Fibroblast of the aortic adventitia (primary cell): Measurements from ENCODE around the gene PDE11A. TPM values are rescaled to one million over a fixed set of nuclear protein-coding genes. Genes with fewer than 3 reads are reported as not detected.

ENCODE experiments used
- DNase-seq: peaks from one replicate; pipeline ENCODE4 v3.0.0-alpha.2; 2010; ENCODE audit warnings: low read depth
- H3K4me3 ChIP-seq: 2 replicates; pipeline ENCODE4 v1.5.1; 2011; ENCODE audit warnings: low read depth, mild to moderate bottlenecking, control low read depth, low read length, moderate library complexity
- CTCF ChIP-seq: IDR thresholded peaks from 2 replicates; pipeline ENCODE4 v1.5.1; 2011; ENCODE audit warnings: mild to moderate bottlenecking, low read length, control low read depth, inconsistent platforms; ENCODE audit not compliant: insufficient read depth
- total RNA-seq: library from RNA; depleted of rRNA; stranded (reverse); fragments of >200 nt; gene quantifications from 2 replicates; pipeline ENCODE4 v1.2.3, GENCODE V29; 2012; ENCODE audit warnings: low replicate concordance

The PDE11A gene
- total RNA-seq, 1 donor = not detected

DNA sequence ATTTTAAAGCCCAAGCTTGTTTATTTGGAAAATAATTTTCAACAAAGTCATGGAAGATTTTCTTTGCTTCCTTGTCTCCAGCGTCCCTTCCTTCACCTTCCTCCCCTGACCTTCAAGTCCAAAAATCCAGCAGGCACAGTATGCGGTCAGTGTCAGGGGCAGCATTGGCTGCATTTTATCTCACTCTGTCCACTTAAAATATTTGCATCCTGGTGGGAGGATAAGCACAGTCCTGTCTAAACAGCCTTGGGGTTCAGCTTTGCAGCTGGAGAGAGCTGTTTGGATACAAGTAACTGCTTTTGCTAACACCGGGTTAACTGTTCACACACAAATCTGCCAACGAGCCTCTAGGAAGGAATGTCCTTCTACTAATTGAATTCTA, 318.1 kb downstream of the PDE11A start:
- no peak overlapping the region for H3K4me3 ChIP-seq
- no peak for DNase-seq
- no peak for TF ChIP-seq CTCF

- DNase-seq = peak; percentile 64
- no peak overlapping the region for H3K4me3 ChIP-seq
- no peak for TF ChIP-seq CTCF
These were observed 318.7 kb downstream of the PDE11A start for GRCh38 chr2:177753682-177754491.

DNA sequence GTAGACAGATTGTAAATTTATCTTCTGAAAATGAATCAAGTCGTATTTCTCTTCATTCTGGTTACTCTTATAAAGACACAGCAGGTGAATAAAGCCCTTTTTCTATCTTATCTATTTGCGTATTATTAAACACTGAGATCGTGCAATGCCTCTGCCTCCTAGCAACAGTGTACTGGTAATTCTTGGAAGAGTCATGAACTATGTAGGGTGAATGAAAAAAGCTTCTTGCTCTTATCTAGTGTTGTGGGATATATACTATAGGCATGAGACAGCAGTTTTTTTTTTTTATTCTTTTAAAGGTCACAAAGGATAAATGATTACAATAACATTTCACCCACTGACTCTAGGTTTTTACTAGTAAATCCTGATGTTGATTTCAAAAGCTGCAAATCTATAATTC, 324.2 kb downstream of the PDE11A start:
- no peak for DNase-seq
- TF ChIP-seq CTCF = no peak
- H3K4me3 ChIP-seq = no peak overlapping the region

GRCh38 chr2:177747384-177747783, 325.2 kb downstream of the PDE11A start:
- TF ChIP-seq CTCF = no peak
- H3K4me3 ChIP-seq = no peak overlapping the region
- no peak for DNase-seq

DNA sequence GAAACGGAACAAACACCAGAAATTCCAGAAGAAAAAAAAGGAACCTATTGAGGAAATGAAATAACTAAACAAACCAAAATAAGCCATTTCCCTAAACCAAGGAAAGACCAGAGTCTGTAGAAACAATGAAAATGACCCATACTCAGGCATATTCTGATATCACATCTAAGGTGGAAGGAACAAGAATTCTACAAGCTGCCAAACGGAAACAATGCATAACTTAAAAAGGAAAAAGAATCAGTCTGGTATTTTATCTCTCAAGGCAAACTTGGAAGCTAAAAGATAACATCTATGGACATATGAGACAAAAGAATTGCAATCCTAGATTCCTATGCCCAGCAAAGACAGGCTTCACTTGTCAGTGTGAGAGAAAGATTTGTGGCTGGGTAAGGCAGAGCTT, 326.2 kb downstream of the PDE11A start:
- DNase-seq = no peak
- TF ChIP-seq CTCF = no peak
- no peak overlapping the region for H3K4me3 ChIP-seq

GRCh38 chr2:177745531-177745930, 327.0 kb downstream of the PDE11A start:
- no peak for DNase-seq
- no peak for TF ChIP-seq CTCF
- H3K4me3 ChIP-seq = no peak overlapping the region

DNA sequence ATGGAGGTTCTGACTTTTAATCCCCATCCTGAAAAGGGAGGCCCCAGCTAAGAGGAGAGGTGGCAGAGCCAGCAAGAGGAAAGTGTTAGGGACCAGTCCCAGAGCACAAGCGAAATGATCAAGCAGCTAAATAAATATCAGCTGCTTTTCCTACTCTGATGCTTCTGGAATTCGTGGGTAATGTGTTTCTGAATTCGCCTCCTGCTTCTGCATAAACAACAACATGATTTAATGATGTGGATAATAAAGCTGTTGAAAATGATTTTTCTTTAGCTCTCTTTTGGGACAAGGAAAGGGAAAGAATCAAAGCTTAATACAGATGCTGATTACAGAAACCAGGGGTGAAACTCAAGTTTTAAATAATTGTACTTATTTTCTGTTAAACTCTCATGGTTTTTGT, 329.7 kb downstream of the PDE11A start:
- H3K4me3 ChIP-seq = no peak overlapping the region
- no peak for TF ChIP-seq CTCF
- no peak for DNase-seq
